MM.1S (cell line): Measurements from ENCODE around the gene SLC25A22.

Experiments used
- CTCF ChIP-seq: fragments of 300-600 bp; sonication (generic); IDR thresholded peaks from 2 replicates; pipeline ENCODE4 v1.5.1; 2016; ENCODE audit warnings: antibody characterized with exemption, low read length, mixed read lengths
- EZH2 ChIP-seq: fragments of 300-600 bp; sonication (generic); optimal IDR thresholded peaks from 2 replicates; pipeline ENCODE3; 2017; ENCODE audit warnings: low read depth, mild to moderate bottlenecking, antibody characterized with exemption, low read length, mixed read lengths

- no peak for TF ChIP-seq EZH2
- no peak for TF ChIP-seq CTCF
Measured at GRCh38 chr11:778976-779954, 18.8 kb downstream of the SLC25A22 start.
